ENCODE data around the gene SERPINB1. TPM values are rescaled to one million over a fixed set of nuclear protein-coding genes. Genes with fewer than 3 reads are reported as not detected.
A peak's percentile ranks its signal among the peaks of the same experiment; 100 is the strongest.

The SERPINB1 gene
- total RNA-seq, 3 donors from 2014 or later (not counting 1 experiment from before 2014, with no cell fraction given): 74.8 to 80.2 (median 78.1) TPM

DNA sequence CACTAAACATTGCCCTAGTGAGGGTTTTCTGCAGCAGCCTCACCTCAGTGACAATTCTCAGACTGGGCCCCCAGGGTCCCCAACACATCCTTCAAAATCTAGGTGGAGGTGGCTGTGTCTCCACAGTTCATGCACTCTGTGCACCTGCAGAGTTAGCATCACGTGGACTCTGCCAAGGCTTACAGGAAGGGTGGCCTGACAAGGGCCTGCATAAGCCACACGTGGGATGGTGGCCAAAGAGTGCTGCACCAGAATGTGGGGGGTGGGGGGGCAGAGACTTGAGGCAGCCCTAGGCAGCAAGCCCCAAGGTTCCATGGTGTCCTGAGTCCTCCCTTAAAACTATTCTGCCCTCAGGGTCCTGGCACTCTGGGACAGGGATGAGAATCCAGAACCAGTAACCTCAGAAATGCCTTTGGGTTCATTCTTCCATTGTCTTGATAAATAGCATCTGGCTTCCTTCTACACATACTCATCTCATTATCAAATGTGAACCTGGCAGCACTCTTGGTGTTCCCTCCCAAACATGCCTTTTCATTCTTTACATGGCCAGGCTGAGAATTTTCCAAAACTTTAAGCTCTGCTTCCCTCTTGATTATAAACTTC lies 1.6 kb upstream of the SERPINB1 start:
- Histone ChIP-seq H3K4me3 (ENCODE audit: low read length) (no peak overlapping the region), H3K9me3 (ENCODE audit: control insufficient read depth, insufficient read depth, low read length) (no peaks in the 10 kb centered on the region), H3K36me3 (ENCODE audit: control insufficient read depth, insufficient read depth, low read length) (peaks cover 15% of the 10 kb centered on the region), H3K4me1 (ENCODE audit: control insufficient read depth, insufficient read depth, low read length) (peaks cover 41% of the 10 kb centered on the region), H3K27me3 (ENCODE audit: control insufficient read depth, insufficient read depth, low read length) (no peaks in the 10 kb centered on the region), H3K27ac (ENCODE audit: low read length) (no peak overlapping the region)
- TF ChIP-seq, protein P1, sequence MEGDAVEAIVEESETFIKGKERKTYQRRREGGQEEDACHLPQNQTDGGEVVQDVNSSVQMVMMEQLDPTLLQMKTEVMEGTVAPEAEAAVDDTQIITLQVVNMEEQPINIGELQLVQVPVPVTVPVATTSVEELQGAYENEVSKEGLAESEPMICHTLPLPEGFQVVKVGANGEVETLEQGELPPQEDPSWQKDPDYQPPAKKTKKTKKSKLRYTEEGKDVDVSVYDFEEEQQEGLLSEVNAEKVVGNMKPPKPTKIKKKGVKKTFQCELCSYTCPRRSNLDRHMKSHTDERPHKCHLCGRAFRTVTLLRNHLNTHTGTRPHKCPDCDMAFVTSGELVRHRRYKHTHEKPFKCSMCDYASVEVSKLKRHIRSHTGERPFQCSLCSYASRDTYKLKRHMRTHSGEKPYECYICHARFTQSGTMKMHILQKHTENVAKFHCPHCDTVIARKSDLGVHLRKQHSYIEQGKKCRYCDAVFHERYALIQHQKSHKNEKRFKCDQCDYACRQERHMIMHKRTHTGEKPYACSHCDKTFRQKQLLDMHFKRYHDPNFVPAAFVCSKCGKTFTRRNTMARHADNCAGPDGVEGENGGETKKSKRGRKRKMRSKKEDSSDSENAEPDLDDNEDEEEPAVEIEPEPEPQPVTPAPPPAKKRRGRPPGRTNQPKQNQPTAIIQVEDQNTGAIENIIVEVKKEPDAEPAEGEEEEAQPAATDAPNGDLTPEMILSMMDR (IDR thresholded peaks at IDR 0.05): no peak
- Mint-ChIP-seq H3K36me3 (no peaks in the 10 kb centered on the region), H3K4me3 (peak overlapping the region; percentile 19), H3K4me1 (peaks cover 59 to 60% of the 10 kb centered on the region in 2 donors), H3K27ac (peak overlapping the region; percentile 32 to 94), H3K27me3 (ENCODE audit: low read depth in 2 of 2) (no peaks in the 10 kb centered on the region), H3K9me3 (no peaks in the 10 kb centered on the region)
- WGBS (ENCODE audit: insufficient coverage): 32% methylated on average over 2 of the region's 2 CpGs
- intact Hi-C loops (cut with micrococcal nuclease): no loop called here
- peak in 1 of 2 donors; percentile 6 for DNase-seq
- no peak for ATAC-seq

DNA sequence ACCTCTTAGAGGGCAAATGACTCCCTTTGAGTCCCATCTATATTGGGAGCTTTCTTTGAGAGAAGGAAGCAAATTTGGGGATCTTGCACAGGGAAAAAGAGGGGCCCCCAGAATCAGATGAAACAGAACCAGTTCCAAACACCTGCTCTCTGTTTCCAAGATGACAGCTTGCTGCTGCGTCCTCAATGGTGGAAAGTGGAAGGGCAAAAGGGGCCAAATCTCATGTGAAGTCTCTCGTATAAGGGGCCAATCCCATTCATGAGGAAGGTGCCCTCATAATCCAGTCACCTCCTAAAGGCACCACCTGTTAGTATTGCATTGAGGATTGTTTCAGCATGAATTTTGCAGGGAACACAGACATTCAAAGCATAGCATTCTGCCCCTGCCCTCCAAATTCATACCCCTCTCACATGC lies 483 bp upstream of the SERPINB1 start:
- ATAC-seq (no peak), DNase-seq (no peak)
- Histone ChIP-seq H3K4me1 (ENCODE audit: control insufficient read depth, insufficient read depth, low read length) (peaks cover 41% of the 10 kb centered on the region), H3K27me3 (ENCODE audit: control insufficient read depth, insufficient read depth, low read length) (no peaks in the 10 kb centered on the region), H3K36me3 (ENCODE audit: control insufficient read depth, insufficient read depth, low read length) (peaks cover 24% of the 10 kb centered on the region), H3K4me3 (ENCODE audit: low read length) (peak overlapping the region; percentile 64), H3K27ac (ENCODE audit: low read length) (peak overlapping the region; percentile 78), H3K9me3 (ENCODE audit: control insufficient read depth, insufficient read depth, low read length) (no peaks in the 10 kb centered on the region)
- intact Hi-C loops (cut with micrococcal nuclease): loop anchor here (1.0 kb wide), 1 partner anchor 51 kb away; no protein-coding TSS in a partner anchor
- TF ChIP-seq, protein P1 (IDR thresholded peaks at IDR 0.05): no peak
- H3K27me3 Mint-ChIP-seq (ENCODE audit: low read depth in 2 of 2): no peaks in the 10 kb centered on the region
- WGBS (ENCODE audit: insufficient coverage): 83% methylated on average over 2 of the region's 2 CpGs
- H3K9me3 Mint-ChIP-seq: no peaks in the 10 kb centered on the region
- peaks cover 58 to 59% of the 10 kb centered on the region in 2 donors for H3K4me1 Mint-ChIP-seq
- peak overlapping the region; percentile 81 for H3K4me3 Mint-ChIP-seq
- peak overlapping the region; percentile 90 to 94 for H3K27ac Mint-ChIP-seq
- H3K36me3 Mint-ChIP-seq: no peaks in the 10 kb centered on the region

DNA sequence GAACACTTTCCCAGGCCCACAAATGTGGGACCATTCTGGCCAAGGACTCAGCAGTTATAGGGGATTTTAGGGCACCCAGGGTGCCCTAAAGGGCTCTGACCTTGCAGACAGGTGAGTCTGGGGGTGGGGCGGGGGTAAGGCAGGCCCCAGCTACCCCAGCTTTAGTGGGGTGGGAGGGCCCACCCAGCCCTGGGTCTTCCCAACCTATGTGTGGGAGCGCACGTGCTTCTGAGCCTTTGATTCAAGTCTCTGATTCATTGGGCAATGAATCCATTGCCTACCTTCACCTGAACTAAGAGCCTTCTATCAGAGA lies 958 bp downstream of the SERPINB1 start:
- H3K9me3 ChIP-seq (ENCODE audit: control insufficient read depth, insufficient read depth, low read length): no peaks in the 10 kb centered on the region
- TF ChIP-seq, protein P1 (IDR thresholded peaks at IDR 0.05): no peak
- 34% methylated on average over 3 of the region's 3 CpGs for WGBS (ENCODE audit: insufficient coverage)
- H3K4me1 ChIP-seq (ENCODE audit: control insufficient read depth, insufficient read depth, low read length): peaks cover 36% of the 10 kb centered on the region
- Mint-ChIP-seq H3K4me1 (peaks cover 52 to 60% of the 10 kb centered on the region in 2 donors), H3K36me3 (peaks cover 11% of the 10 kb centered on the region), H3K9me3 (no peaks in the 10 kb centered on the region), H3K4me3 (peak overlapping the region; percentile 94), H3K27ac (peak overlapping the region; percentile 90 to 94), H3K27me3 (ENCODE audit: low read depth in 2 of 2) (no peaks in the 10 kb centered on the region)
- no peaks in the 10 kb centered on the region for H3K27me3 ChIP-seq (ENCODE audit: control insufficient read depth, insufficient read depth, low read length)
- intact Hi-C loops (cut with micrococcal nuclease): loop anchor here (2.0 kb wide), 1 partner anchor 76 kb away; the partner anchor contains the start of gene WRNIP1
- peaks cover 35% of the 10 kb centered on the region for H3K36me3 ChIP-seq (ENCODE audit: control insufficient read depth, insufficient read depth, low read length)
- H3K27ac ChIP-seq (ENCODE audit: low read length): peak overlapping the region; percentile 78
- DNase-seq (peak in 1 of 2 donors; percentile 13), ATAC-seq (no peak)
- H3K4me3 ChIP-seq (ENCODE audit: low read length): peak overlapping the region; percentile 64
